ENCODE data around the gene LCE1D.

Gene LCE1D

GRCh38 chr1:152777510-152778137 is 18.9 kb upstream of the LCE1D start:
- Histone ChIP-seq H3K4me3 (ENCODE audit: insufficient read length, low read depth) (no peak overlapping the region), H3K27me3 (ENCODE audit: insufficient read depth, insufficient read length) (no peaks in the 10 kb centered on the region), H3K9ac (ENCODE audit: insufficient read length, low read depth) (no peak overlapping the region), H3K4me1 (ENCODE audit: insufficient read depth, insufficient read length) (no peaks in the 10 kb centered on the region), H3K36me3 (ENCODE audit: insufficient read depth, insufficient read length, low read length) (no peaks in the 10 kb centered on the region), H3K9me3 (ENCODE audit: insufficient read depth, low read length) (no peaks in the 10 kb centered on the region)
- TF ChIP-seq YY1 (IDR thresholded peaks at IDR 0.05; ENCODE audit: insufficient read depth, insufficient read length) (no peak), ZNF274 (IDR thresholded peaks at IDR 0.05; ENCODE audit: low read depth, low read length) (no peak), SUZ12 (IDR thresholded peaks at IDR 0.05; ENCODE audit: extremely low read depth, insufficient read depth, insufficient read length) (no peak)
- peak; percentile 63 for DNase-seq (ENCODE audit: low read depth, low spot score)

GRCh38 chr1:152783095-152783494 is 13.4 kb upstream of the LCE1D start:
- DNase-seq (ENCODE audit: low read depth, low spot score), result no peak
- no peaks in the 10 kb centered on the region for H3K27me3 ChIP-seq (ENCODE audit: insufficient read depth, insufficient read length)
- no peak overlapping the region for H3K9ac ChIP-seq (ENCODE audit: insufficient read length, low read depth)
- TF ChIP-seq ZNF274 (IDR thresholded peaks at IDR 0.05; ENCODE audit: low read depth, low read length) (no peak), SUZ12 (IDR thresholded peaks at IDR 0.05; ENCODE audit: extremely low read depth, insufficient read depth, insufficient read length) (no peak), YY1 (IDR thresholded peaks at IDR 0.05; ENCODE audit: insufficient read depth, insufficient read length) (no peak)
- no peaks in the 10 kb centered on the region for H3K36me3 ChIP-seq (ENCODE audit: insufficient read depth, insufficient read length, low read length)
- H3K4me1 ChIP-seq (ENCODE audit: insufficient read depth, insufficient read length), result no peaks in the 10 kb centered on the region
- H3K4me3 ChIP-seq (ENCODE audit: insufficient read length, low read depth), result no peak overlapping the region
- no peaks in the 10 kb centered on the region for H3K9me3 ChIP-seq (ENCODE audit: insufficient read depth, low read length)

- no peak for DNase-seq (ENCODE audit: low read depth, low spot score)
- H3K9ac ChIP-seq (ENCODE audit: insufficient read length, low read depth), result no peak within 1 kb of the TSS
- H3K27me3 ChIP-seq (ENCODE audit: insufficient read depth, insufficient read length), result no peaks in the 10 kb centered on the region
- no peaks in the 10 kb centered on the region for H3K9me3 ChIP-seq (ENCODE audit: insufficient read depth, low read length)
- H3K36me3 ChIP-seq (ENCODE audit: insufficient read depth, insufficient read length, low read length), result no peaks in the 10 kb centered on the region
- H3K4me3 ChIP-seq (ENCODE audit: insufficient read length, low read depth), result no peak within 1 kb of the TSS
- no peak for TF ChIP-seq YY1 (IDR thresholded peaks at IDR 0.05; ENCODE audit: insufficient read depth, insufficient read length)
- TF ChIP-seq SUZ12 (IDR thresholded peaks at IDR 0.05; ENCODE audit: extremely low read depth, insufficient read depth, insufficient read length), result no peak
- TF ChIP-seq ZNF274 (IDR thresholded peaks at IDR 0.05; ENCODE audit: low read depth, low read length), result no peak
- H3K4me1 ChIP-seq (ENCODE audit: insufficient read depth, insufficient read length), result no peaks in the 10 kb centered on the region
These were observed 10.4 kb upstream of the LCE1D start, which contains the start of gene LCE1E for GRCh38 chr1:152786077-152786476. Gene LCE1E (plus strand): TSS chr1:152786257. CDS start chr1:152787300, 1,043 bp downstream.

GRCh38 chr1:152795686-152796085 is 835 bp upstream of the LCE1D start:
- Histone ChIP-seq H3K4me3 (ENCODE audit: insufficient read length, low read depth) (no peak overlapping the region), H3K4me1 (ENCODE audit: insufficient read depth, insufficient read length) (peaks cover 4% of the 10 kb centered on the region), H3K36me3 (ENCODE audit: insufficient read depth, insufficient read length, low read length) (no peaks in the 10 kb centered on the region), H3K9ac (ENCODE audit: insufficient read length, low read depth) (no peak overlapping the region), H3K27me3 (ENCODE audit: insufficient read depth, insufficient read length) (no peaks in the 10 kb centered on the region), H3K9me3 (ENCODE audit: insufficient read depth, low read length) (no peaks in the 10 kb centered on the region)
- no peak for TF ChIP-seq ZNF274 (IDR thresholded peaks at IDR 0.05; ENCODE audit: low read depth, low read length)
- TF ChIP-seq YY1 (IDR thresholded peaks at IDR 0.05; ENCODE audit: insufficient read depth, insufficient read length), result no peak
- TF ChIP-seq SUZ12 (IDR thresholded peaks at IDR 0.05; ENCODE audit: extremely low read depth, insufficient read depth, insufficient read length), result no peak
- no peak for DNase-seq (ENCODE audit: low read depth, low spot score)

DNA sequence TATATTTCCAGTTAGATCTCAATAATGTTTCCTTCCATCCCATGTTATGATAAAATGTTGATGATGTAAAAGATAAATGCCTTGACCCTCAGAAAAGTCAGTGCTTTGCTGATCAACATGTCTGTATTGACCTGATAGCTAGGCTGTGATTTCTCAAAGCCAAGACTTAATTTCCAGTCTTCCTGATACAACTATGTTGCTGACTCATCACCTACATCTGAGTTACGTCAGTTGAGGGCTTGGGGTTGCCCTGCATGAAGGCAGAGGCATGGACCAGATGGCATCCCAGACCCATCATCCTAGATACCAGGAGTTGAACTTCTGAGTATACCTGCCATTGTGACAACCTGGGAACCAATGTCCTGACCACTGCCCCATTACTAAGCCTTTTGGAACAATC is 4.8 kb downstream of the LCE1D start:
- no peaks in the 10 kb centered on the region for H3K9me3 ChIP-seq (ENCODE audit: insufficient read depth, low read length)
- DNase-seq (ENCODE audit: low read depth, low spot score), result no peak
- H3K4me3 ChIP-seq (ENCODE audit: insufficient read length, low read depth), result no peak overlapping the region
- no peaks in the 10 kb centered on the region for H3K27me3 ChIP-seq (ENCODE audit: insufficient read depth, insufficient read length)
- TF ChIP-seq SUZ12 (IDR thresholded peaks at IDR 0.05; ENCODE audit: extremely low read depth, insufficient read depth, insufficient read length) (no peak), ZNF274 (IDR thresholded peaks at IDR 0.05; ENCODE audit: low read depth, low read length) (no peak), YY1 (IDR thresholded peaks at IDR 0.05; ENCODE audit: insufficient read depth, insufficient read length) (no peak)
- no peak overlapping the region for H3K9ac ChIP-seq (ENCODE audit: insufficient read length, low read depth)
- H3K4me1 ChIP-seq (ENCODE audit: insufficient read depth, insufficient read length), result peaks cover 2% of the 10 kb centered on the region
- no peaks in the 10 kb centered on the region for H3K36me3 ChIP-seq (ENCODE audit: insufficient read depth, insufficient read length, low read length)

DNA sequence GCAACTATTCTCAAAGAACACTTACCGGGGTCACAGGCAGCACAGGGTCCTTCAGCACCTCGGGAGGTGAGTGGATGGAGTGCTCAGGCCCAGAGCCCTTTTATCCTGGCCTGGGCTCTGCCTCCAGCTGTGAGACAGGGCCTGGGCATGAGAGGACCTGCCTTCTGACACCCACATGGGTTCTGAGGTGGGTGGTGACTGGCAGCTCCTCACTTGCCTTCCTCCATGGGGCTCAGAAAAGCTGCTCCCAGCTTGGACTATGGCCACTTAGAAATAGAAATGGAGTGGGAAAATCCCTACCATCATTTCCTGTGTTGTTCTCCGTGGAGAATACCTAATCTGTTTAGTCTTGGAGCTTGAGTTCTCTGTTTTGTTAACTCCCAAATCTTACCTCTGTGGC is 10.1 kb downstream of the LCE1D start, which contains the start of gene LCE1C:
LCE1C (minus strand) TSS at position 76 of the 400 bp plus-strand sequence. CDS start 1,173 bp downstream, outside the sequence.
- no peak within 1 kb of the TSS for H3K4me3 ChIP-seq (ENCODE audit: insufficient read length, low read depth)
- H3K36me3 ChIP-seq (ENCODE audit: insufficient read depth, insufficient read length, low read length), result no peaks in the 10 kb centered on the region
- TF ChIP-seq ZNF274 (IDR thresholded peaks at IDR 0.05; ENCODE audit: low read depth, low read length) (no peak), SUZ12 (IDR thresholded peaks at IDR 0.05; ENCODE audit: extremely low read depth, insufficient read depth, insufficient read length) (no peak), YY1 (IDR thresholded peaks at IDR 0.05; ENCODE audit: insufficient read depth, insufficient read length) (no peak)
- no peaks in the 10 kb centered on the region for H3K9me3 ChIP-seq (ENCODE audit: insufficient read depth, low read length)
- no peaks in the 10 kb centered on the region for H3K4me1 ChIP-seq (ENCODE audit: insufficient read depth, insufficient read length)
- no peak for DNase-seq (ENCODE audit: low read depth, low spot score)
- no peak within 1 kb of the TSS for H3K9ac ChIP-seq (ENCODE audit: insufficient read length, low read depth)
- H3K27me3 ChIP-seq (ENCODE audit: insufficient read depth, insufficient read length), result no peaks in the 10 kb centered on the region

GRCh38 chr1:152811050-152811449 is 14.5 kb downstream of the LCE1D start:
- H3K9me3 ChIP-seq (ENCODE audit: insufficient read depth, low read length), result no peaks in the 10 kb centered on the region
- no peak for TF ChIP-seq SUZ12 (IDR thresholded peaks at IDR 0.05; ENCODE audit: extremely low read depth, insufficient read depth, insufficient read length)
- TF ChIP-seq YY1 (IDR thresholded peaks at IDR 0.05; ENCODE audit: insufficient read depth, insufficient read length), result no peak
- no peak for TF ChIP-seq ZNF274 (IDR thresholded peaks at IDR 0.05; ENCODE audit: low read depth, low read length)
- no peaks in the 10 kb centered on the region for H3K4me1 ChIP-seq (ENCODE audit: insufficient read depth, insufficient read length)
- no peaks in the 10 kb centered on the region for H3K27me3 ChIP-seq (ENCODE audit: insufficient read depth, insufficient read length)
- H3K4me3 ChIP-seq (ENCODE audit: insufficient read length, low read depth), result no peak overlapping the region
- no peak for DNase-seq (ENCODE audit: low read depth, low spot score)
- no peak overlapping the region for H3K9ac ChIP-seq (ENCODE audit: insufficient read length, low read depth)
- no peaks in the 10 kb centered on the region for H3K36me3 ChIP-seq (ENCODE audit: insufficient read depth, insufficient read length, low read length)
